Left ventricle myocardium inferior (tissue), 1 donor: Measurements from ENCODE around the gene CNOT3. TPM values are rescaled to one million over a fixed set of nuclear protein-coding genes. Genes with fewer than 3 reads are reported as not detected.

ENCODE experiments used
- DNase-seq: peaks from one replicate; pipeline ENCODE4 v3.0.0-alpha.2; 2020
- H3K27ac ChIP-seq: fragments of 200-600 bp; replicated peaks from 2 replicates; pipeline ENCODE4 v1.8.0; 2021
- H3K27me3 ChIP-seq: fragments of 200-600 bp; 2 replicates; pipeline ENCODE4 v1.8.0; 2021; ENCODE audit warnings: low read depth
- H3K36me3 ChIP-seq: fragments of 200-600 bp; 2 replicates; pipeline ENCODE4 v1.8.0; 2021
- H3K4me1 ChIP-seq: fragments of 200-600 bp; 2 replicates; pipeline ENCODE4 v1.8.0; 2021
- H3K4me3 ChIP-seq: fragments of 200-600 bp; 2 replicates; pipeline ENCODE4 v1.8.0; 2021; ENCODE audit warnings: mild to moderate bottlenecking, moderate library complexity
- H3K9me3 ChIP-seq: fragments of 200-600 bp; replicated peaks from 2 replicates; pipeline ENCODE4 v1.8.0; 2021
- CTCF ChIP-seq: fragments of 200-600 bp; IDR thresholded peaks from 2 replicates; pipeline ENCODE4 v1.8.0; 2021; ENCODE audit warnings: antibody characterized with exemption, mild to moderate bottlenecking, borderline replicate concordance
- intact Hi-C: fragments of 100-400 bp; cut with micrococcal nuclease; formaldehyde crosslinking; loops from one replicate; pipeline ENCODE4 v1.11.0; 2022
- total RNA-seq: library from RNA; stranded (reverse); fragmentation: NEBNext Ultra II Directional; extraction: Animal tissue kit (Norgen Biotek cat#: 25700); gene quantifications from one replicate; pipeline ENCODE4 v1.2.1, GENCODE V29; 2021
- donor health status: DM: no; HTN: yes; CAD: no; lungs with severe emphysema.

Gene CNOT3
- total RNA-seq, 1 donor from 2014 or later = 19.5 TPM

GRCh38 chr19:54114340-54115108 lies 23.0 kb upstream of the CNOT3 start:
- Histone ChIP-seq H3K27me3 (no peaks in the 10 kb centered on the region), H3K36me3 (peaks cover 43% of the 10 kb centered on the region), H3K27ac (peak overlapping the region; percentile 93), H3K4me3 (peak overlapping the region; percentile 90), H3K4me1 (peaks cover 33% of the 10 kb centered on the region), H3K9me3 (no peaks in the 10 kb centered on the region)
- DNase-seq = no peak
- intact Hi-C loops = no loop called here
- TF ChIP-seq CTCF = no peak

- H3K4me1 ChIP-seq = peaks cover 33% of the 10 kb centered on the region
- H3K27me3 ChIP-seq = no peaks in the 10 kb centered on the region
- no peaks in the 10 kb centered on the region for H3K9me3 ChIP-seq
- no peak for TF ChIP-seq CTCF
- peak; percentile 97 for DNase-seq
- intact Hi-C loops = no loop called here
- peaks cover 43% of the 10 kb centered on the region for H3K36me3 ChIP-seq
- H3K4me3 ChIP-seq = peak within 1 kb of the TSS; percentile 90
- peak within 1 kb of the TSS; percentile 93 for H3K27ac ChIP-seq
Measured at GRCh38 chr19:54115109-54116063, 22.2 kb upstream of the CNOT3 start, which contains the start of the genes PRPF31 and TFPT. PRPF31 (plus strand) TSS chr19:54115754; CDS start chr19:54118279, 2,525 bp downstream. TFPT (minus strand) TSS chr19:54115657; CDS start chr19:54115269, 388 bp downstream.

GRCh38 chr19:54121259-54121658 lies 16.3 kb upstream of the CNOT3 start:
- H3K9me3 ChIP-seq = no peaks in the 10 kb centered on the region
- DNase-seq = no peak
- H3K4me3 ChIP-seq = no peak overlapping the region
- no peak for TF ChIP-seq CTCF
- intact Hi-C loops = no loop called here
- no peaks in the 10 kb centered on the region for H3K27me3 ChIP-seq
- peaks cover 79% of the 10 kb centered on the region for H3K36me3 ChIP-seq
- peaks cover 10% of the 10 kb centered on the region for H3K4me1 ChIP-seq
- no peak overlapping the region for H3K27ac ChIP-seq

- no peak overlapping the region for H3K4me3 ChIP-seq
- DNase-seq = no peak
- peaks cover 98% of the 10 kb centered on the region for H3K36me3 ChIP-seq
- intact Hi-C loops = no loop called here
- no peaks in the 10 kb centered on the region for H3K9me3 ChIP-seq
- H3K4me1 ChIP-seq = no peaks in the 10 kb centered on the region
- no peak for TF ChIP-seq CTCF
- no peak overlapping the region for H3K27ac ChIP-seq
- no peaks in the 10 kb centered on the region for H3K27me3 ChIP-seq
Measured at GRCh38 chr19:54123682-54124081, 13.9 kb upstream of the CNOT3 start.

- no peak for TF ChIP-seq CTCF
- Histone ChIP-seq H3K4me1 (no peaks in the 10 kb centered on the region), H3K36me3 (peaks cover 98% of the 10 kb centered on the region), H3K27ac (no peak overlapping the region), H3K9me3 (no peaks in the 10 kb centered on the region), H3K4me3 (no peak overlapping the region), H3K27me3 (no peaks in the 10 kb centered on the region)
- no peak for DNase-seq
- intact Hi-C loops = no loop called here
Measured at GRCh38 chr19:54124393-54124792, 13.2 kb upstream of the CNOT3 start.
